GM23338 (cell line): ENCODE measurements around the gene CABP2. TPM values are rescaled to one million over a fixed set of nuclear protein-coding genes. Genes with fewer than 3 reads are reported as not detected.
"Not testable (repeated sequence)": the region's sequence is repeated elsewhere in the genome, so short reads cannot be mapped to it uniquely, and the experiment has no call there.

Experiments
- ATAC-seq: fragments of 200-7000 bp; cut with Tn5 transposase; 3 replicates; pipeline ENCODE4 v1.9.1; 2020
- DNase-seq: peaks from one replicate; pipeline ENCODE4 v3.0.0-alpha.2; 2015; ENCODE audit warnings: low spot score
- H2AFZ ChIP-seq: fragments of 200-600 bp; sonication (generic); 2 replicates; pipeline ENCODE4 v1.8.0; 2016; ENCODE audit warnings: antibody characterized with exemption, mild to moderate bottlenecking, moderate library complexity
- H3F3A ChIP-seq: fragments of 200-600 bp; sonication (generic); replicated peaks from 2 replicates; pipeline ENCODE4 v1.8.0; 2017; ENCODE audit warnings: antibody characterized with exemption, mixed run types, low read depth
- H3K27ac ChIP-seq: fragments of 200-600 bp; sonication (generic); 2 replicates; pipeline ENCODE4 v1.6.1; 2016; ENCODE audit warnings: low read depth
- H3K27me3 ChIP-seq: fragments of 200-600 bp; sonication (generic); 2 replicates; pipeline ENCODE4 v1.8.0; 2016; ENCODE audit warnings: mild to moderate bottlenecking, mixed run types, moderate library complexity; ENCODE audit not compliant: insufficient read depth
- H3K36me3 ChIP-seq: fragments of 200-600 bp; sonication (generic); 2 replicates; pipeline ENCODE4 v1.8.0; 2016; ENCODE audit warnings: mild to moderate bottlenecking; ENCODE audit not compliant: insufficient read depth
- H3K4me1 ChIP-seq: fragments of 200-600 bp; sonication (generic); 2 replicates; pipeline ENCODE4 v1.8.0; 2016; ENCODE audit warnings: mild to moderate bottlenecking, moderate library complexity; ENCODE audit not compliant: insufficient read depth
- H3K4me2 ChIP-seq: fragments of 200-600 bp; sonication (generic); 2 replicates; pipeline ENCODE4 v1.7.1; 2017; ENCODE audit warnings: mixed run types
- H3K4me3 ChIP-seq: fragments of 200-600 bp; sonication (generic); 2 replicates; pipeline ENCODE4 v1.6.1; 2016; ENCODE audit warnings: mixed run types
- H3K79me2 ChIP-seq: fragments of 200-600 bp; sonication (generic); replicated peaks from 2 replicates; pipeline ENCODE4 v1.8.0; 2017; ENCODE audit warnings: mild to moderate bottlenecking; ENCODE audit not compliant: insufficient read depth
- H3K9me2 ChIP-seq: fragments of 200-600 bp; sonication (generic); 2 replicates; pipeline ENCODE4 v1.8.0; 2017; ENCODE audit not compliant: insufficient read depth
- H4K20me1 ChIP-seq: fragments of 200-600 bp; sonication (generic); replicated peaks from 2 replicates; pipeline ENCODE4 v1.8.0; 2017; ENCODE audit warnings: mild to moderate bottlenecking; ENCODE audit not compliant: insufficient read depth
- H3K27ac Mint-ChIP-seq: 2 replicates; pipeline ENCODE4 v1.8.0; 2020; ENCODE audit warnings: inconsistent platforms, mild to moderate bottlenecking, moderate library complexity, mixed read lengths
- H3K27me3 Mint-ChIP-seq: 3 replicates; pipeline ENCODE4 v1.8.0; 2022; ENCODE audit warnings: low read depth, mild to moderate bottlenecking, moderate library complexity, mixed read lengths, inconsistent platforms; ENCODE audit not compliant: insufficient read depth, poor library complexity
- H3K36me3 Mint-ChIP-seq: 3 replicates; pipeline ENCODE4 v1.8.0; 2021; ENCODE audit warnings: low read depth, mild to moderate bottlenecking, inconsistent platforms, moderate library complexity, mixed read lengths
- H3K4me1 Mint-ChIP-seq: 3 replicates; pipeline ENCODE4 v1.8.0; 2020; ENCODE audit warnings: mild to moderate bottlenecking, inconsistent platforms, mixed read lengths
- H3K4me3 Mint-ChIP-seq: 3 replicates; pipeline ENCODE4 v1.8.0; 2021; ENCODE audit warnings: moderate library complexity, mild to moderate bottlenecking, inconsistent platforms, mixed read lengths
- H3K9me3 Mint-ChIP-seq: 3 replicates; pipeline ENCODE4 v1.8.0; 2020; ENCODE audit warnings: moderate library complexity, mild to moderate bottlenecking, inconsistent platforms, mixed read lengths
- CREB1 ChIP-seq: fragments of 250-450 bp; sonication (Bioruptor Pico); IDR thresholded peaks from 2 replicates; pipeline ENCODE4 v1.5.0; 2020; ENCODE audit warnings: low read depth, mild to moderate bottlenecking, moderate library complexity
- CTCF ChIP-seq, 2 experiments: fragments of 200-600 bp in 1 of 2; sonication (generic) in 1 of 2; conservative IDR thresholded peaks; 2 replicates each; pipeline versions ENCODE4 v1.5.1 to v1.6.1; 2016 to 2017; ENCODE audit warnings: antibody characterized with exemption in 2 of 2, low read depth in 2 of 2, mild to moderate bottlenecking in 2 of 2, moderate library complexity in 1 of 2
- ETS1 ChIP-seq: IDR thresholded peaks from 2 replicates; pipeline ENCODE4 v1.6.1; 2016; ENCODE audit warnings: antibody characterized with exemption
- EZH2 ChIP-seq: fragments of 200-600 bp; sonication (generic); IDR thresholded peaks from one replicate; pipeline ENCODE4 v1.8.0; 2017; ENCODE audit warnings: antibody characterized with exemption, mild to moderate bottlenecking, low read depth; ENCODE audit not compliant: unreplicated experiment
- NANOG ChIP-seq: IDR thresholded peaks from 2 replicates; pipeline ENCODE4 v1.6.1; 2016; ENCODE audit warnings: antibody characterized with exemption, borderline replicate concordance
- POLR2AphosphoS5 ChIP-seq: IDR thresholded peaks from 2 replicates; pipeline ENCODE4 v1.6.1; 2016; ENCODE audit warnings: antibody characterized with exemption, low read depth
- STAT1 ChIP-seq: IDR thresholded peaks from one replicate; pipeline ENCODE4 v1.6.1; 2016; ENCODE audit warnings: antibody characterized with exemption; ENCODE audit not compliant: unreplicated experiment
- ZNF114 ChIP-seq: fragments of 250-450 bp; sonication (Bioruptor Pico); IDR thresholded peaks from 2 replicates; pipeline ENCODE4 v1.5.0; 2020; ENCODE audit warnings: mild to moderate bottlenecking, moderate library complexity
- polyA plus RNA-seq: library from polyadenylated mRNA; unstranded; fragments of >200 nt; fragmentation: Nextera tagmentation; extraction: Ambion mirVana; gene quantifications from 2 replicates; pipeline ENCODE4 v1.2.1, GENCODE V29; 2016
- total RNA-seq: library from RNA; depleted of rRNA; stranded (reverse); fragments of >200 nt; shearing (Covaris generic); gene quantifications from 2 replicates; pipeline ENCODE4 v1.2.3, GENCODE V29; 2014
- TF ChIP-seq, protein P1 (sequence below): fragments of 250-450 bp; sonication (Bioruptor Pico); IDR thresholded peaks from 2 replicates; pipeline ENCODE4 v1.5.0; 2020; ENCODE audit warnings: mild to moderate bottlenecking, moderate library complexity
- TF ChIP-seq, protein P2 (sequence below): IDR thresholded peaks from one replicate; pipeline ENCODE4 v1.6.1; 2018; ENCODE audit warnings: antibody characterized with exemption; ENCODE audit not compliant: unreplicated experiment

Gene CABP2
- total and polyA plus RNA-seq, 2 experiments from 2014 or later: not detected

- H3K4me1 Mint-ChIP-seq, H3K79me2 ChIP-seq, H3K4me3 Mint-ChIP-seq, H2AFZ ChIP-seq, H3K27me3 Mint-ChIP-seq, DNase-seq, H3K4me2 ChIP-seq, H4K20me1 ChIP-seq, H3K36me3 ChIP-seq, H3K27ac Mint-ChIP-seq, ATAC-seq, H3K4me3 ChIP-seq, H3K9me2 ChIP-seq, H3K27ac ChIP-seq, H3F3A ChIP-seq, H3K9me3 Mint-ChIP-seq, H3K27me3 ChIP-seq, H3K36me3 Mint-ChIP-seq, H3K4me1 ChIP-seq: not testable (repeated sequence)
These were observed 46.6 kb downstream of the CABP2 start for GRCh38 chr11:67476692-67477091.

GRCh38 chr11:67472882-67473281 is 50.4 kb downstream of the CABP2 start:
- Mint-ChIP-seq H3K4me3 (no peak overlapping the region), H3K27me3 (peaks cover 10% of the 10 kb centered on the region), H3K36me3 (no peaks in the 10 kb centered on the region), H3K27ac (no peak overlapping the region), H3K4me1 (no peaks in the 10 kb centered on the region; the same call in none of the 3 replicates), H3K9me3 (peaks cover 4% of the 10 kb centered on the region; the same call in 2 of the 3 replicates)
- Histone ChIP-seq H3K4me3 (no peak overlapping the region), H3K27me3 (no peaks in the 10 kb centered on the region), H3K79me2 (no peaks in the 10 kb centered on the region), H3F3A (no peaks in the 10 kb centered on the region), H3K27ac (no peak overlapping the region), H3K36me3 (no peaks in the 10 kb centered on the region), H2AFZ (no peak overlapping the region), H3K4me2 (no peak overlapping the region), H3K9me2 (no peaks in the 10 kb centered on the region), H4K20me1 (no peaks in the 10 kb centered on the region), H3K4me1 (peaks cover 5% of the 10 kb centered on the region; the same call in 1 of the 2 replicates)
- no peak for DNase-seq
- no peak for ATAC-seq
- TF ChIP-seq, protein P1, sequence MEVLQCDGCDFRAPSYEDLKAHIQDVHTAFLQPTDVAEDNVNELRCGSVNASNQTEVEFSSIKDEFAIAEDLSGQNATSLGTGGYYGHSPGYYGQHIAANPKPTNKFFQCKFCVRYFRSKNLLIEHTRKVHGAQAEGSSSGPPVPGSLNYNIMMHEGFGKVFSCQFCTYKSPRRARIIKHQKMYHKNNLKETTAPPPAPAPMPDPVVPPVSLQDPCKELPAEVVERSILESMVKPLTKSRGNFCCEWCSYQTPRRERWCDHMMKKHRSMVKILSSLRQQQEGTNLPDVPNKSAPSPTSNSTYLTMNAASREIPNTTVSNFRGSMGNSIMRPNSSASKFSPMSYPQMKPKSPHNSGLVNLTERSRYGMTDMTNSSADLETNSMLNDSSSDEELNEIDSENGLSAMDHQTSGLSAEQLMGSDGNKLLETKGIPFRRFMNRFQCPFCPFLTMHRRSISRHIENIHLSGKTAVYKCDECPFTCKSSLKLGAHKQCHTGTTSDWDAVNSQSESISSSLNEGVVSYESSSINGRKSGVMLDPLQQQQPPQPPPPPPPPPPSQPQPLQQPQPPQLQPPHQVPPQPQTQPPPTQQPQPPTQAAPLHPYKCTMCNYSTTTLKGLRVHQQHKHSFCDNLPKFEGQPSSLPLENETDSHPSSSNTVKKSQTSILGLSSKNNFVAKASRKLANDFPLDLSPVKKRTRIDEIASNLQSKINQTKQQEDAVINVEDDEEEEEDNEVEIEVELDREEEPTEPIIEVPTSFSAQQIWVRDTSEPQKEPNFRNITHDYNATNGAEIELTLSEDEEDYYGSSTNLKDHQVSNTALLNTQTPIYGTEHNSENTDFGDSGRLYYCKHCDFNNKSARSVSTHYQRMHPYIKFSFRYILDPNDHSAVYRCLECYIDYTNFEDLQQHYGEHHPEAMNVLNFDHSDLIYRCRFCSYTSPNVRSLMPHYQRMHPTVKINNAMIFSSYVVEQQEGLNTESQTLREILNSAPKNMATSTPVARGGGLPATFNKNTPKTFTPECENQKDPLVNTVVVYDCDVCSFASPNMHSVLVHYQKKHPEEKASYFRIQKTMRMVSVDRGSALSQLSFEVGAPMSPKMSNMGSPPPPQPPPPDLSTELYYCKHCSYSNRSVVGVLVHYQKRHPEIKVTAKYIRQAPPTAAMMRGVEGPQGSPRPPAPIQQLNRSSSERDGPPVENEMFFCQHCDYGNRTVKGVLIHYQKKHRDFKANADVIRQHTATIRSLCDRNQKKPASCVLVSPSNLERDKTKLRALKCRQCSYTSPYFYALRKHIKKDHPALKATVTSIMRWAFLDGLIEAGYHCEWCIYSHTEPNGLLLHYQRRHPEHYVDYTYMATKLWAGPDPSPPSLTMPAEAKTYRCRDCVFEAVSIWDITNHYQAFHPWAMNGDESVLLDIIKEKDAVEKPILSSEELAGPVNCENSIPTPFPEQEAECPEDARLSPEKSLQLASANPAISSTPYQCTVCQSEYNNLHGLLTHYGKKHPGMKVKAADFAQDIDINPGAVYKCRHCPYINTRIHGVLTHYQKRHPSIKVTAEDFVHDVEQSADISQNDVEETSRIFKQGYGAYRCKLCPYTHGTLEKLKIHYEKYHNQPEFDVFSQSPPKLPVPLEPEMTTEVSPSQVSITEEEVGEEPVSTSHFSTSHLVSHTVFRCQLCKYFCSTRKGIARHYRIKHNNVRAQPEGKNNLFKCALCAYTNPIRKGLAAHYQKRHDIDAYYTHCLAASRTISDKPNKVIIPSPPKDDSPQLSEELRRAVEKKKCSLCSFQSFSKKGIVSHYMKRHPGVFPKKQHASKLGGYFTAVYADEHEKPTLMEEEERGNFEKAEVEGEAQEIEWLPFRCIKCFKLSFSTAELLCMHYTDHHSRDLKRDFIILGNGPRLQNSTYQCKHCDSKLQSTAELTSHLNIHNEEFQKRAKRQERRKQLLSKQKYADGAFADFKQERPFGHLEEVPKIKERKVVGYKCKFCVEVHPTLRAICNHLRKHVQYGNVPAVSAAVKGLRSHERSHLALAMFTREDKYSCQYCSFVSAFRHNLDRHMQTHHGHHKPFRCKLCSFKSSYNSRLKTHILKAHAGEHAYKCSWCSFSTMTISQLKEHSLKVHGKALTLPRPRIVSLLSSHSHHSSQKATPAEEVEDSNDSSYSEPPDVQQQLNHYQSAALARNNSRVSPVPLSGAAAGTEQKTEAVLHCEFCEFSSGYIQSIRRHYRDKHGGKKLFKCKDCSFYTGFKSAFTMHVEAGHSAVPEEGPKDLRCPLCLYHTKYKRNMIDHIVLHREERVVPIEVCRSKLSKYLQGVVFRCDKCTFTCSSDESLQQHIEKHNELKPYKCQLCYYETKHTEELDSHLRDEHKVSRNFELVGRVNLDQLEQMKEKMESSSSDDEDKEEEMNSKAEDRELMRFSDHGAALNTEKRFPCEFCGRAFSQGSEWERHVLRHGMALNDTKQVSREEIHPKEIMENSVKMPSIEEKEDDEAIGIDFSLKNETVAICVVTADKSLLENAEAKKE (CRISPR knock-in tag): no peak
- TF ChIP-seq ETS1 (no peak), EZH2 (no peak), ZNF114 (CRISPR knock-in tag) (no peak), CTCF (conservative IDR thresholded peaks at IDR 0.05; ENCODE audit: low read depth in 2 of 2) (no peak), CREB1 (CRISPR knock-in tag) (no peak), POLR2AphosphoS5 (no peak), STAT1 (no peak), NANOG (no peak)
- TF ChIP-seq, protein P2, sequence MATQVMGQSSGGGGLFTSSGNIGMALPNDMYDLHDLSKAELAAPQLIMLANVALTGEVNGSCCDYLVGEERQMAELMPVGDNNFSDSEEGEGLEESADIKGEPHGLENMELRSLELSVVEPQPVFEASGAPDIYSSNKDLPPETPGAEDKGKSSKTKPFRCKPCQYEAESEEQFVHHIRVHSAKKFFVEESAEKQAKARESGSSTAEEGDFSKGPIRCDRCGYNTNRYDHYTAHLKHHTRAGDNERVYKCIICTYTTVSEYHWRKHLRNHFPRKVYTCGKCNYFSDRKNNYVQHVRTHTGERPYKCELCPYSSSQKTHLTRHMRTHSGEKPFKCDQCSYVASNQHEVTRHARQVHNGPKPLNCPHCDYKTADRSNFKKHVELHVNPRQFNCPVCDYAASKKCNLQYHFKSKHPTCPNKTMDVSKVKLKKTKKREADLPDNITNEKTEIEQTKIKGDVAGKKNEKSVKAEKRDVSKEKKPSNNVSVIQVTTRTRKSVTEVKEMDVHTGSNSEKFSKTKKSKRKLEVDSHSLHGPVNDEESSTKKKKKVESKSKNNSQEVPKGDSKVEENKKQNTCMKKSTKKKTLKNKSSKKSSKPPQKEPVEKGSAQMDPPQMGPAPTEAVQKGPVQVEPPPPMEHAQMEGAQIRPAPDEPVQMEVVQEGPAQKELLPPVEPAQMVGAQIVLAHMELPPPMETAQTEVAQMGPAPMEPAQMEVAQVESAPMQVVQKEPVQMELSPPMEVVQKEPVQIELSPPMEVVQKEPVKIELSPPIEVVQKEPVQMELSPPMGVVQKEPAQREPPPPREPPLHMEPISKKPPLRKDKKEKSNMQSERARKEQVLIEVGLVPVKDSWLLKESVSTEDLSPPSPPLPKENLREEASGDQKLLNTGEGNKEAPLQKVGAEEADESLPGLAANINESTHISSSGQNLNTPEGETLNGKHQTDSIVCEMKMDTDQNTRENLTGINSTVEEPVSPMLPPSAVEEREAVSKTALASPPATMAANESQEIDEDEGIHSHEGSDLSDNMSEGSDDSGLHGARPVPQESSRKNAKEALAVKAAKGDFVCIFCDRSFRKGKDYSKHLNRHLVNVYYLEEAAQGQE: no peak
